DND-41 (cell line): ENCODE data around the gene MKI67.

Experiments
- ATAC-seq: fragments of 200-7000 bp; cut with Tn5 transposase; 3 replicates; pipeline ENCODE4 v1.9.1; 2021; ENCODE audit warnings: low read depth; ENCODE audit not compliant: insufficient read depth
- DNase-seq: peaks from one replicate; pipeline ENCODE4 v3.0.0-alpha.2; 2020
- H2AFZ ChIP-seq: 2 replicates; pipeline ENCODE4 v1.6.0; 2012; ENCODE audit warnings: low read depth, low read length
- H3K27ac ChIP-seq: 2 replicates; pipeline ENCODE4 v1.5.1; 2012; ENCODE audit warnings: low read length, inconsistent platforms
- H3K27me3 ChIP-seq: fragments of 200-600 bp; sonication (generic); 2 replicates; pipeline ENCODE4 v1.6.0; 2012; ENCODE audit warnings: low read length, mild to moderate bottlenecking, inconsistent platforms; ENCODE audit not compliant: insufficient read depth, poor library complexity
- H3K36me3 ChIP-seq: 2 replicates; pipeline ENCODE4 v1.5.1; 2012; ENCODE audit warnings: low read length, inconsistent platforms; ENCODE audit not compliant: insufficient read depth
- H3K4me1 ChIP-seq: 2 replicates; pipeline ENCODE4 v1.5.1; 2012; ENCODE audit warnings: mild to moderate bottlenecking, low read length; ENCODE audit not compliant: insufficient read depth
- H3K4me2 ChIP-seq: 2 replicates; pipeline ENCODE4 v1.6.0; 2012; ENCODE audit warnings: mild to moderate bottlenecking, moderate library complexity, low read length, inconsistent platforms; ENCODE audit not compliant: insufficient read depth
- H3K4me3 ChIP-seq, 2 experiments: fragments of 200-600 bp in 1 of 2; shearing (Covaris generic) in 1 of 2; 2 replicates each; pipeline ENCODE4 v1.5.1; 2012 to 2016; ENCODE audit warnings: inconsistent platforms in 2 of 2, low read length in 2 of 2, mild to moderate bottlenecking in 2 of 2, low read depth in 1 of 2, moderate library complexity in 1 of 2
- H3K79me2 ChIP-seq: 2 replicates; pipeline ENCODE4 v1.6.0; 2012; ENCODE audit warnings: low read length, inconsistent platforms; ENCODE audit not compliant: insufficient read depth
- H3K9ac ChIP-seq: 2 replicates; pipeline ENCODE4 v1.6.0; 2012; ENCODE audit warnings: low read depth, mild to moderate bottlenecking, inconsistent platforms, low read length, moderate library complexity
- H3K9me3 ChIP-seq: 2 replicates; pipeline ENCODE4 v1.5.1; 2012; ENCODE audit warnings: low read length, moderate library complexity, mild to moderate bottlenecking, inconsistent platforms; ENCODE audit not compliant: insufficient read depth, severe bottlenecking
- H4K20me1 ChIP-seq: 2 replicates; pipeline ENCODE4 v1.6.0; 2012; ENCODE audit warnings: low read length; ENCODE audit not compliant: insufficient read depth
- EZH2 ChIP-seq: IDR thresholded peaks from 3 replicates; pipeline ENCODE4 v1.6.1; 2012; ENCODE audit warnings: borderline replicate concordance, low read depth, mild to moderate bottlenecking, moderate library complexity, low read length, inconsistent platforms; ENCODE audit not compliant: severe bottlenecking
- TF ChIP-seq, protein P1 (sequence below): IDR thresholded peaks from 2 replicates; pipeline ENCODE4 v1.5.1; 2012; ENCODE audit warnings: borderline replicate concordance, low read length, moderate library complexity, mild to moderate bottlenecking; ENCODE audit not compliant: poor library complexity, severe bottlenecking; ENCODE audit errors: extremely low read depth

MKI67 gene

DNA sequence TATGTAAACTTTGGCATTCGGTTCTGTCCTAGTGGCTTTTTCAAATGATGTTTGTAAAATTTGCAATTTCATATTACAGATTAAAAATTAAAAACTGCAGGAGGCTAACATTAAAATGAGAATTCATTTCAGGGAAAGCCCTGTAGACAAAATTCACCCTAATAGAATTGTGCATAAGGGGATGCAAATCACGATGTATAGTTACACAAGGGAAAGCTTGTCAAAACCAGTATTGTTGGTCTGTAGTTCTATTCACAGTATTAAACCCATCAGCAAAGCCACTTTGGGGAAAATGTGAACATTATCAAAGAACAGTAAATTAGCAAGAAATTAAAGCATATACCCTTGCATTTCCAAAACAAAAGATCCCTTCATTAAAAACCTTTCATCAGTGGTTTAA, 39.9 kb upstream of the MKI67 start:
- DNase-seq (no peak), ATAC-seq (no peak)
- H2AFZ ChIP-seq, result no peak overlapping the region
- no peak overlapping the region for H3K4me3 ChIP-seq
- no peak for TF ChIP-seq EZH2
- TF ChIP-seq, protein P1, sequence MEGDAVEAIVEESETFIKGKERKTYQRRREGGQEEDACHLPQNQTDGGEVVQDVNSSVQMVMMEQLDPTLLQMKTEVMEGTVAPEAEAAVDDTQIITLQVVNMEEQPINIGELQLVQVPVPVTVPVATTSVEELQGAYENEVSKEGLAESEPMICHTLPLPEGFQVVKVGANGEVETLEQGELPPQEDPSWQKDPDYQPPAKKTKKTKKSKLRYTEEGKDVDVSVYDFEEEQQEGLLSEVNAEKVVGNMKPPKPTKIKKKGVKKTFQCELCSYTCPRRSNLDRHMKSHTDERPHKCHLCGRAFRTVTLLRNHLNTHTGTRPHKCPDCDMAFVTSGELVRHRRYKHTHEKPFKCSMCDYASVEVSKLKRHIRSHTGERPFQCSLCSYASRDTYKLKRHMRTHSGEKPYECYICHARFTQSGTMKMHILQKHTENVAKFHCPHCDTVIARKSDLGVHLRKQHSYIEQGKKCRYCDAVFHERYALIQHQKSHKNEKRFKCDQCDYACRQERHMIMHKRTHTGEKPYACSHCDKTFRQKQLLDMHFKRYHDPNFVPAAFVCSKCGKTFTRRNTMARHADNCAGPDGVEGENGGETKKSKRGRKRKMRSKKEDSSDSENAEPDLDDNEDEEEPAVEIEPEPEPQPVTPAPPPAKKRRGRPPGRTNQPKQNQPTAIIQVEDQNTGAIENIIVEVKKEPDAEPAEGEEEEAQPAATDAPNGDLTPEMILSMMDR, result no peak
- no peak overlapping the region for H3K27ac ChIP-seq
- H4K20me1 ChIP-seq, result no peaks in the 10 kb centered on the region
- H3K36me3 ChIP-seq, result no peaks in the 10 kb centered on the region
- H3K4me2 ChIP-seq, result no peak overlapping the region
- H3K4me1 ChIP-seq, result peaks cover 2% of the 10 kb centered on the region; the same call in 1 of the 2 replicates
- H3K27me3 ChIP-seq, result no peaks in the 10 kb centered on the region
- no peaks in the 10 kb centered on the region for H3K9me3 ChIP-seq
- no peaks in the 10 kb centered on the region for H3K79me2 ChIP-seq
- no peak overlapping the region for H3K9ac ChIP-seq

DNA sequence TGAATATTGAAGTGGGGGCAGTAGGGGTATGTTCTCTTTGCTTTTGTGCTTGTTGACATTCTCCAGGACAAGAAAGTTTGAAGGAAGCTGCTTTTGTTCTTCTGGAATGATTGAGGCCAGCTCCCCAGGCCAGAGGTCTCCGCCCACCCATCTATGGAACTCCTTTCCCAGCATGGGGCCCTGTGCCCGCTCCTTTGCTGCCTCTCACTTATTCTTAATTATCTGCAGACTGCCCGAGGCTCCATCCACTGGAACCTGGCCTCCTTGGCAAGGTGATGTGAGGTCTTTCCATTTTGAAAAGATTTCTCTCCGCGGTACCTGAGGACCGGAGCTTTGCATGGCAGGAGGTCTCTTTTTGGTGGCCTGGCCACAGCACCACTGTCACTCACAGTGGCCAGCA, 39.3 kb upstream of the MKI67 start:
- TF ChIP-seq, protein P1, result no peak
- no peak for TF ChIP-seq EZH2
- H2AFZ ChIP-seq, result no peak overlapping the region
- ATAC-seq, result no peak
- H3K36me3 ChIP-seq, result no peaks in the 10 kb centered on the region
- no peak for DNase-seq
- no peak overlapping the region for H3K27ac ChIP-seq
- no peak overlapping the region for H3K9ac ChIP-seq
- H3K4me3 ChIP-seq, result no peak overlapping the region
- H3K27me3 ChIP-seq, result no peaks in the 10 kb centered on the region
- H3K4me2 ChIP-seq, result no peak overlapping the region
- H3K9me3 ChIP-seq, result no peaks in the 10 kb centered on the region
- peaks cover 8% of the 10 kb centered on the region for H3K4me1 ChIP-seq
- H4K20me1 ChIP-seq, result no peaks in the 10 kb centered on the region
- no peaks in the 10 kb centered on the region for H3K79me2 ChIP-seq

DNA sequence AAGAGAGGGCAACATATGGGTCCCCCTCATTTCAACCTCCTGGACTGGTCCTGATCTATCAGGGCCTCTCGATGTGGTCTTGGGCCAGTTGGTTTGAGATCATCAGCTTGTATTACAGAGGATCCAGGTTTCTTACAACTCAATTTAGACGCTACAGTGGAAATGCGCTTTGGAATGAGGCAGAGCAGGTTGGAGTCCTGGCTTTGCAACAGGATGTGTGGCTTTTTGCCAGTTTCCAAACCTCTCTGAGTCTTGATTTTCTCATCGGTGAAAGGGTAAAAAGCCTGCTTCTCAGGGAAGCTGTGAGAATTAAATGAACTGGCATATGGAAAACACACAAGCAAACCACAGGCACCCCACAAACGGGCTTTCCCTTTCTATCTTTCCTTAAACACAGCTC, 37.5 kb upstream of the MKI67 start:
- no peak overlapping the region for H3K27ac ChIP-seq
- H2AFZ ChIP-seq, result no peak overlapping the region

More for the DNA sequence above, 37.5 kb upstream of the MKI67 start:
- no peaks in the 10 kb centered on the region for H3K9me3 ChIP-seq
- H3K79me2 ChIP-seq, result no peaks in the 10 kb centered on the region
- DNase-seq (no peak), ATAC-seq (no peak)
- H3K4me1 ChIP-seq, result peaks cover 15% of the 10 kb centered on the region
- H3K36me3 ChIP-seq, result no peaks in the 10 kb centered on the region
- no peak for TF ChIP-seq EZH2
- TF ChIP-seq, protein P1, result no peak
- no peak overlapping the region for H3K4me3 ChIP-seq
- H4K20me1 ChIP-seq, result no peaks in the 10 kb centered on the region
- H3K4me2 ChIP-seq, result no peak overlapping the region
- no peak overlapping the region for H3K9ac ChIP-seq
- no peaks in the 10 kb centered on the region for H3K27me3 ChIP-seq
